Embryonic facial prominence (tissue), 1 donor: Measurements from ENCODE around the gene VMP1.

Experiments
- DNase-seq: peaks from one replicate; pipeline ENCODE4 v3.0.0-alpha.2; 2016; ENCODE audit errors: extremely low spot score

Gene VMP1

GRCh38 chr17:59711936-59712335 is 4.5 kb downstream of the VMP1 start:
- no peak for DNase-seq

GRCh38 chr17:59712862-59713261 is 5.4 kb downstream of the VMP1 start:
- no peak for DNase-seq

- DNase-seq: no peak
Measured at GRCh38 chr17:59714255-59714654, 6.8 kb downstream of the VMP1 start.

GRCh38 chr17:59716427-59716826 is 9.0 kb downstream of the VMP1 start:
- DNase-seq: no peak

- DNase-seq: no peak
Measured at GRCh38 chr17:59719526-59719925, 12.1 kb downstream of the VMP1 start.

- no peak for DNase-seq
Measured at GRCh38 chr17:59722623-59723022, 15.2 kb downstream of the VMP1 start.

- no peak for DNase-seq
Measured at GRCh38 chr17:59723041-59723440, 15.6 kb downstream of the VMP1 start.

- no peak for DNase-seq
Measured at GRCh38 chr17:59723607-59724006, 16.2 kb downstream of the VMP1 start.

GRCh38 chr17:59725691-59726090 is 18.2 kb downstream of the VMP1 start:
- DNase-seq: no peak

- DNase-seq: no peak
Measured at GRCh38 chr17:59727817-59728533, 20.5 kb downstream of the VMP1 start.

GRCh38 chr17:59730268-59730834 is 22.9 kb downstream of the VMP1 start:
- no peak for DNase-seq

GRCh38 chr17:59733697-59734096 is 26.2 kb downstream of the VMP1 start:
- DNase-seq: no peak

- no peak for DNase-seq
Measured at GRCh38 chr17:59734226-59734625, 26.8 kb downstream of the VMP1 start.

GRCh38 chr17:59737324-59737723 is 29.9 kb downstream of the VMP1 start:
- no peak for DNase-seq

GRCh38 chr17:59743842-59744241 is 36.4 kb downstream of the VMP1 start:
- DNase-seq: no peak

GRCh38 chr17:59745040-59745439 is 37.6 kb downstream of the VMP1 start:
- DNase-seq: no peak

GRCh38 chr17:59746849-59747445 is 39.5 kb downstream of the VMP1 start:
- DNase-seq: no peak

GRCh38 chr17:59748591-59748990 is 41.1 kb downstream of the VMP1 start:
- no peak for DNase-seq

- no peak for DNase-seq
Measured at GRCh38 chr17:59751955-59752413, 44.5 kb downstream of the VMP1 start.

GRCh38 chr17:59752446-59752845 is 45.0 kb downstream of the VMP1 start:
- no peak for DNase-seq

- no peak for DNase-seq
Measured at GRCh38 chr17:59752922-59753321, 45.5 kb downstream of the VMP1 start.

GRCh38 chr17:59753522-59754467 is 46.3 kb downstream of the VMP1 start:
- DNase-seq: peak; percentile 84
